ENCODE data around the gene H1-8.

DNA sequence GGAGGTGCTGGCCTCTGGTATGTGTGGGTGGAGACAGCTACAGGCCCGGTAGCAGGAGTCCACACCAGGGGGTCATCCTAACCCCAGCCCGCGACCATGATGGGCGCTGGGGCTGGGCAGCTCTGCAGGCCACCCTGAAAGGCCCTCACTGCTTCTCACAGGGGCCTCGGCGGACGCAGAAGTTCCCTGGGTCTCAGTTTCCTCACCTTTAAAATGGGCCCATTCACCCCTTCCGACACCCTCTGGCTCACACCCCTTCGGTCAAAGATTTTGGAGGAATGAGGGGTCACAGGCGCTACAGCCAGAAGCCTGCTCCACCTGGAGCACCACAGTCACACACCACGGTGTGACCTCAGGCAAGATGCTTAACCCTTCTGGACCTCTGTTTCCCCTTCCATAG is 55.5 kb downstream of the H1-8 start:
- TF ChIP-seq, protein P1, sequence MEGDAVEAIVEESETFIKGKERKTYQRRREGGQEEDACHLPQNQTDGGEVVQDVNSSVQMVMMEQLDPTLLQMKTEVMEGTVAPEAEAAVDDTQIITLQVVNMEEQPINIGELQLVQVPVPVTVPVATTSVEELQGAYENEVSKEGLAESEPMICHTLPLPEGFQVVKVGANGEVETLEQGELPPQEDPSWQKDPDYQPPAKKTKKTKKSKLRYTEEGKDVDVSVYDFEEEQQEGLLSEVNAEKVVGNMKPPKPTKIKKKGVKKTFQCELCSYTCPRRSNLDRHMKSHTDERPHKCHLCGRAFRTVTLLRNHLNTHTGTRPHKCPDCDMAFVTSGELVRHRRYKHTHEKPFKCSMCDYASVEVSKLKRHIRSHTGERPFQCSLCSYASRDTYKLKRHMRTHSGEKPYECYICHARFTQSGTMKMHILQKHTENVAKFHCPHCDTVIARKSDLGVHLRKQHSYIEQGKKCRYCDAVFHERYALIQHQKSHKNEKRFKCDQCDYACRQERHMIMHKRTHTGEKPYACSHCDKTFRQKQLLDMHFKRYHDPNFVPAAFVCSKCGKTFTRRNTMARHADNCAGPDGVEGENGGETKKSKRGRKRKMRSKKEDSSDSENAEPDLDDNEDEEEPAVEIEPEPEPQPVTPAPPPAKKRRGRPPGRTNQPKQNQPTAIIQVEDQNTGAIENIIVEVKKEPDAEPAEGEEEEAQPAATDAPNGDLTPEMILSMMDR (IDR thresholded peaks at IDR 0.05; ENCODE audit: insufficient read depth, low read length, poor library complexity, severe bottlenecking) = no peak
- no peak for TF ChIP-seq EZH2phosphoT487 (conservative IDR thresholded peaks at IDR 0.05; ENCODE audit: low read length)

Data from SU-DHL-6 (cell line).